Osteoblast (primary cell): Measurements from ENCODE around the gene TBC1D24. TPM values are rescaled to one million over a fixed set of nuclear protein-coding genes. Genes with fewer than 3 reads are reported as not detected.

Experiments used
- DNase-seq: peaks from one replicate; pipeline ENCODE4 v3.0.0; 2011; ENCODE audit warnings: low spot score, mixed read lengths; ENCODE audit not compliant: insufficient read length; ENCODE audit errors: missing footprints
- H2AFZ ChIP-seq: 2 replicates; pipeline ENCODE4 v1.6.0; 2011; ENCODE audit warnings: mild to moderate bottlenecking, low read length
- H3K27ac ChIP-seq: 2 replicates; pipeline ENCODE4 v1.5.1; 2011; ENCODE audit warnings: mild to moderate bottlenecking, low read depth, low read length, moderate library complexity
- H3K27me3 ChIP-seq: 2 replicates; pipeline ENCODE4 v1.6.0; 2012; ENCODE audit warnings: mild to moderate bottlenecking, control low read depth, inconsistent platforms, low read length, moderate library complexity; ENCODE audit not compliant: insufficient read depth
- H3K36me3 ChIP-seq: 2 replicates; pipeline ENCODE4 v1.5.1; 2011; ENCODE audit warnings: mild to moderate bottlenecking, low read length, control low read depth, moderate library complexity; ENCODE audit not compliant: insufficient read depth
- H3K4me1 ChIP-seq: 2 replicates; pipeline ENCODE4 v1.5.1; 2011; ENCODE audit warnings: mild to moderate bottlenecking, low read length, control low read depth, moderate library complexity; ENCODE audit not compliant: insufficient read depth
- H3K4me2 ChIP-seq: 2 replicates; pipeline ENCODE4 v1.6.0; 2011; ENCODE audit warnings: mild to moderate bottlenecking, low read length; ENCODE audit not compliant: insufficient read depth
- H3K4me3 ChIP-seq: fragments of 200-600 bp; sonication (generic); 3 replicates; pipeline ENCODE4 v1.5.1; 2012; ENCODE audit warnings: mild to moderate bottlenecking, low read length, inconsistent platforms; ENCODE audit not compliant: insufficient read depth
- H3K79me2 ChIP-seq: 2 replicates; pipeline ENCODE4 v1.6.0; 2012; ENCODE audit warnings: mild to moderate bottlenecking, low read length, control low read depth, inconsistent platforms; ENCODE audit not compliant: insufficient read depth
- H3K9me3 ChIP-seq: 2 replicates; pipeline ENCODE4 v1.5.1; 2011; ENCODE audit warnings: low read depth, low read length, control low read depth
- H4K20me1 ChIP-seq: 2 replicates; pipeline ENCODE4 v1.6.0; 2012; ENCODE audit warnings: mild to moderate bottlenecking, low read length, control low read depth; ENCODE audit not compliant: insufficient read depth
- CTCF ChIP-seq: IDR thresholded peaks from 2 replicates; pipeline ENCODE4 v1.5.1; 2011; ENCODE audit warnings: mild to moderate bottlenecking, low read depth, low read length, moderate library complexity; ENCODE audit errors: extremely low read depth
- total RNA-seq: library from RNA; depleted of rRNA; stranded (reverse); fragments of >200 nt; gene quantifications from 2 replicates; pipeline ENCODE4 v1.2.3, GENCODE V29; 2012

TBC1D24 gene
- total RNA-seq, 1 donor, result 16.6 TPM

- peaks cover 14% of the 10 kb centered on the region for H3K4me1 ChIP-seq
- no peaks in the 10 kb centered on the region for H3K27me3 ChIP-seq
- no peak overlapping the region for H3K27ac ChIP-seq
Measured at GRCh38 chr16:2501946-2502895, 27.3 kb downstream of the TBC1D24 start.

GRCh38 chr16:2505695-2506094 lies 30.8 kb downstream of the TBC1D24 start:
- H3K4me1 ChIP-seq, result peaks cover 7% of the 10 kb centered on the region
- H3K27me3 ChIP-seq, result no peaks in the 10 kb centered on the region
- no peak overlapping the region for H3K27ac ChIP-seq
- H2AFZ ChIP-seq, result no peak overlapping the region
- peaks cover 6% of the 10 kb centered on the region for H3K36me3 ChIP-seq
- H4K20me1 ChIP-seq, result peaks cover 18% of the 10 kb centered on the region
- H3K9me3 ChIP-seq, result no peaks in the 10 kb centered on the region
- DNase-seq, result peak; percentile 4
- no peaks in the 10 kb centered on the region for H3K79me2 ChIP-seq
- TF ChIP-seq CTCF, result no peak
- H3K4me2 ChIP-seq, result no peak overlapping the region
- H3K4me3 ChIP-seq, result no peak overlapping the region

More at GRCh38 chr16:2501946-2502895, 27.3 kb downstream of the TBC1D24 start:
- Histone ChIP-seq H3K9me3 (no peaks in the 10 kb centered on the region), H4K20me1 (peaks cover 29% of the 10 kb centered on the region), H3K4me2 (no peak overlapping the region), H3K79me2 (no peaks in the 10 kb centered on the region), H2AFZ (no peak overlapping the region), H3K4me3 (no peak overlapping the region), H3K36me3 (peaks cover 6% of the 10 kb centered on the region)
- TF ChIP-seq CTCF, result no peak
- peak; percentile 60 for DNase-seq

- H2AFZ ChIP-seq, result no peak overlapping the region
- H3K36me3 ChIP-seq, result peaks cover 3% of the 10 kb centered on the region
- H3K4me2 ChIP-seq, result no peak overlapping the region
- no peaks in the 10 kb centered on the region for H3K27me3 ChIP-seq
- peaks cover 15% of the 10 kb centered on the region for H3K4me1 ChIP-seq
- no peaks in the 10 kb centered on the region for H3K79me2 ChIP-seq
- no peaks in the 10 kb centered on the region for H3K9me3 ChIP-seq
- peaks cover 7% of the 10 kb centered on the region for H4K20me1 ChIP-seq
- no peak overlapping the region for H3K27ac ChIP-seq
- peak; percentile 65 for DNase-seq
- H3K4me3 ChIP-seq, result no peak overlapping the region
- TF ChIP-seq CTCF, result no peak
Measured at GRCh38 chr16:2507052-2507659, 32.2 kb downstream of the TBC1D24 start.

GRCh38 chr16:2507665-2508064 lies 32.7 kb downstream of the TBC1D24 start:
- peak; percentile 35 for DNase-seq
- H3K36me3 ChIP-seq, result peaks cover 3% of the 10 kb centered on the region
- peaks cover 12% of the 10 kb centered on the region for H3K4me1 ChIP-seq
- no peaks in the 10 kb centered on the region for H3K27me3 ChIP-seq
- H4K20me1 ChIP-seq, result peaks cover 2% of the 10 kb centered on the region
- no peak overlapping the region for H2AFZ ChIP-seq
- no peaks in the 10 kb centered on the region for H3K79me2 ChIP-seq
- H3K4me3 ChIP-seq, result no peak overlapping the region
- H3K4me2 ChIP-seq, result no peak overlapping the region
- no peak for TF ChIP-seq CTCF
- no peaks in the 10 kb centered on the region for H3K9me3 ChIP-seq
- H3K27ac ChIP-seq, result no peak overlapping the region
